Stimulated activated CD4-positive, alpha-beta T cell treated with anti-CD3 and anti-CD28 coated beads, Interleukin-12 subunit alpha, Interleukin-12 subunit beta, amount 100 ng/mL, for 24 hours (primary cell): Measurements from ENCODE around the gene ABCB11.
"Not testable (repeated sequence)": the region's sequence is repeated elsewhere in the genome, so short reads cannot be mapped to it uniquely, and the experiment has no call there.

ENCODE experiments used
- DNase-seq, 2 experiments: peaks; one replicate each; pipeline ENCODE4 v3.0.0-alpha.2; 2020; ENCODE audit warnings: low read depth in 2 of 2

The ABCB11 gene

DNA sequence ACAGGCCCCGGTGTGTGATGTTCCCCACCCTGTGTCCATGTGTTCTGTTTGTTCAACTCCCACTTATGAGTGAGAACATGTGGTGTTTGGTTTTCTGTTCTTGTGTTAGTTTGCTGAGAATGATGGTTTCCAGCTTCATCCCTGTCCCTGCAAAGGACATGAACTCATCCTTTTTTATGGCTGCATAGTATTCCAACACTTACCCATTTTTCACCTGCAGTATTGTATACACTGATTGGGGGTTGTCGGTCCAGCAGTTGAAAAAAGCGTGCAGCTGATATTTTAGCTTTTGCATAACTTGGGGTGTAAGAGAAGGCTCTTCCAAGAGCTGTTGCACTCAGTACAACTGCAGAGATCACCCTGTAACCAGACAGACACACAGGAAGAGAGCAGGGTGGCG is 99.0 kb downstream of the ABCB11 start:
- DNase-seq = not testable (repeated sequence)

GRCh38 chr2:168930242-168930641 is 100.9 kb downstream of the ABCB11 start:
- no peak for DNase-seq

- DNase-seq = no peak
These were observed 102.1 kb downstream of the ABCB11 start for GRCh38 chr2:168929031-168929430.

GRCh38 chr2:168928113-168928831 is 102.9 kb downstream of the ABCB11 start:
- no peak for DNase-seq

- no peak for DNase-seq
These were observed 104.3 kb downstream of the ABCB11 start for GRCh38 chr2:168926621-168927386.

- DNase-seq = no peak
These were observed 110.5 kb downstream of the ABCB11 start for GRCh38 chr2:168920504-168921157.

DNA sequence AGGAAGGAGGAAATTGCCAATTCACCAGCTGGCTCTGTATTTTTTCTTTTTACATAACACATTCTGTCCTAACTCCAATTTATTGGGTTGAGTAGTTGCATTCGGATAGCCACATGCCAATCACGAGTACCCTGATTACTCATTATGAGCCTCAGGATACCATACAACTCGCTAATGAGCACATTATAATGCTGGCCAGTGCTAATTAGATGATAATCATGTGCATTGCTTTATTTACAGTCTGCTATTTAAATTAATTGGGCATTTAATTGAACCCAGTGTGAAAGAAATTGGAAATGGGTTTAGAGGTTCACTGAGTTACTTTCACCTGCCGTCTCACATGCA is 114.8 kb downstream of the ABCB11 start:
- no peak for DNase-seq

DNA sequence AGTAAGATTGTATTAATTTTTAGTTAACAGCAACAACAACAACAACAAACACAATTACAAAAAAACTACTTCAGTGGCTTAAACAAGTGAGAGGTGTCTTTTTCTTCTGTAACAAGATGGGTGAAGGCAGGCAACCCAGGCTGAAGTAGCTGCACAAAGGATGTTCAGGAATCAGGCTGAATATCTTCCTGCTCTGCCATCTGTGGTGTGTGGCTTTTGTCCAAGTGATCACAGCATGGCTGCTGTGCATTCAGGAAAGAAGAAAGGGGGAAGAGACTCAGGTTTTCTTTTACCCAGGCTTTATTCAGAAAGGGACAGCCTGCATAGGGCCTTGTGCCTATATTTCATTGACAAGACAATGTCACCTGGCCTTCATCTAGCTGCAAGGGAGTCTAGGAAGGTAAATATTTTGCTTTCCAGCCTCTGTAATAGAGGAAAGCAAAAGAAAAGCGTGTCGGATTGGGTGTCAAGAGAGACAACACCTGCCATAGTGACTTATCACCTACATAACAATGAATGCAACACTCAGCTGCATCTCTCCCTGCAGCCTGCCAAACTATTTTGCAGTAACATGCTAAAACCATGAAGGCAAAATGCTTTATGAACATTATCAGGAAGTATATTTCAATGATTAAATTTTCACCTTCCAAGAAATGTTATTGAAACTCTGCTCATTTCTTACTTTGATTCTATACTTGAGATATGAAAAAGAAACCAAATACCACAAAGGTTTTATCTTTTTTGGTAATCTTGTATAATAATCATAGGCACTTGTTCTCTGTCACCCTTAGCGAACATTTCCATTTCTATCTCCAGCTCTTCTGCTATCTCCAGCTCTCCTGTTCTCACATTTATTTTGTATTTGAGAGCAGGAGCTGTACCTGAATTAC is 115.4 kb downstream of the ABCB11 start:
- no peak for DNase-seq

DNA sequence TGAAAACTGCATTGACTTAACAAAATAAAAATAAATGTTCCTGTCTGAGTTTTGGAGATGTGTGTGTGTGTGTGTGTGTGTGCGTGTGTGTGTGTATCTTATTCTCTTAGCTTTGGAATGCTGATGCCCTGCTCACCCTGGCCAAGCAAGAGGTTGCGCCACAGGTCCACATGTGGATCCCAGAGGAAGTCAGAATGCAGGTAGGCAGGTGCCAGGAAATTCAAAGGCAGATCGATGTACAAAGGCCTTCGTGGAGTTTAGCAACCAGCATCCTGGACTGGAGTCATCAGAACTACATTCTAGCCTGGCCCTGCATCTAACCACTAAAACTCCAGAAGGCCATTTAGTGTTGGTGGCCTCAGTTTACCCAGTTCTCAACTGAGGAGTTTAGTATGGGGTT is 117.6 kb downstream of the ABCB11 start:
- no peak for DNase-seq

DNA sequence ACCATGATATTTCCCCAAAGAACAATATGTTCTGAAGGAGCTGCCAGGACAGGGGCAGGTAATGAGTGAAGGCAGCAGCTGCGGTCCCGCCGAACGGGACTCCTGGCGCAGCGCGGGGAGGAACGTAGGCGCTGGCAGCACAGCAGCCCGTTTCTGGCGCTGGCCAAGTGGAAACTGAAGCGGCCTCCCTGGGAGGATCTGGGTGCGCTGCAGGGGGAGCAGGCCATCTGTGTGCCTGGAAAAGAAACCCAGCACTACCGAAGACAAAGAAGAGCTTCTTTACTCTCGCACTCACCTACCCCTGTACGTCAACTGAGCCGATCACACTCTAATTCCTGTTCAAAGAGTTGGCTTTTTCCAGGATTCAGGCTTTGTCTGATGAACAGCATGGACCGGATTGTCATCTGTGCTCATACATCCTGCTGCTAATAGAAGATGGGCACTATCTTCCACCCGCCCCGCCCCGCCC is 118.2 kb downstream of the ABCB11 start:
- no peak for DNase-seq

- DNase-seq = no peak
These were observed 118.7 kb downstream of the ABCB11 start for GRCh38 chr2:168912466-168912865.

- DNase-seq = no peak
These were observed 120.8 kb downstream of the ABCB11 start for GRCh38 chr2:168910330-168910729.

DNA sequence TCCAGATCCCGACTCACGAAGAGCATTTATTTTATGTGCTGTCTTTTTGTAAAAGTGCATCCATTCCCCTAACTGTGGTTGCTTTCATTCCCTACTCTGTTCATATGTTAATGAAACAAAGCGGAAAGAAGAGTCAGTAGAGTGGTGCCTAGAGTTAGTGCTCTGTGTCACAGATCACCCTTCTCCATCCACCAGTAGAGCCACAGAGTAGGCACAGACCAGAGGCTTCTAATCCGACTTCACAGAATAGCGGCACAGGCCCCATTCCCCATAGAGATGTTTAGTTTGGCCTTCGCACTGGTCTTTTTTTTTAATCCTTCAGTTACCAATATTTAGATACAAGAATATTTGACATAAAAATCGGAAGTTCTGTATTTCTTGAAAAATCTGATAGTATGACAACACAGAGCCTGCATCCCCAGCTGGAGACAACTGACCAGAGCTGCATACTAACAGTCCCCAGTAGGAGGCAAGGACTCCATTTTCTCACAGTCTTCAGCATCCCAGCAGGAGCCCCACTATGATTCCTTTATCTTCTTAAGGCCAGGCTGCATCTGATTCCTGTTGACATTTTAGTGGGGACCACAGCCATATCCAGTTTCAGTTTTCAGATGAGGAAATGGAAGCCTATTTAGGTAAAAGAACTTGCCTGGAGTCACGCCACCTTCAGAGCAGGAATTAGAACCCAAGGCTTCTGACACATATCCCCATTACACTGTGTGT is 123.0 kb downstream of the ABCB11 start:
- DNase-seq = no peak

- no peak for DNase-seq
These were observed 126.8 kb downstream of the ABCB11 start for GRCh38 chr2:168904358-168904757.

DNA sequence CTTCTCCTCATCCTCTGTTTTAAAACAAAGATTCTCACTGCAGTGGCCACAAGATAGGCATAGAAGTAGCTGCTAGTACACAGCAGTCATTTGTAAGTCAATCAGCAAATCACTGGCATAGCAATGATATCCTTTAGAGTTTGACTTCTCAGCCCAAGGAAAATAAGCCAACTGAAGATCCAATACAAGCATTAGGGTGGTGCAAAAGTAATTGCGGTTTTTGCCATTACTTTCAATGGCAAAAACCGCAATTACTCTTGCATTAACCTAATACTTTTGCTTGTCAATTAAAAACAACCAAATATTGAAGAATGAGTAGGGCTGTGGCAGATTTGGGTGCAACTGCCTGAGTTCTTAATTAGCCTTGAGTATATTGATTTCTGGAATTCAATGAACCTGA is 127.2 kb downstream of the ABCB11 start:
- no peak for DNase-seq

- DNase-seq = no peak
These were observed 130.1 kb downstream of the ABCB11 start, which contains the start of gene G6PC2 for GRCh38 chr2:168901003-168901402. G6PC2 (plus strand) TSS chr2:168901291; CDS start chr2:168901332, 41 bp downstream.

DNA sequence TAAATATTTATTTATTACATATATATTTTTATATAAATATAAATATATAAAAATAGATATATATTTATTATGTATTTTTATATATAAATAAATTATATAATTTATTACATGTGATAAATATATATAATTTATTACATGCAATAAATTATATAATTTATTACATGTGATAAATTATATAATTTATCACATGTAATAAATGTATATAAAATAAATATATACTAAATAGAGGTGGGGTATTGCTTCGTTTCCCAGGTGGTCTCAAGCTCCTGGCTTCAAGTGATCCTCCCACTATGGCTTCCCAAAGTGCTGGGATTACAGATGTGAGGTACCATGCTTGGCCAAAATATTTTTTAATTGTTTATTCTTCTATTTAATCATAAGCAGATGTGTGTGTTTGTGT is 133.7 kb downstream of the ABCB11 start:
- DNase-seq = no peak

GRCh38 chr2:168896783-168897182 is 134.3 kb downstream of the ABCB11 start:
- no peak for DNase-seq

DNA sequence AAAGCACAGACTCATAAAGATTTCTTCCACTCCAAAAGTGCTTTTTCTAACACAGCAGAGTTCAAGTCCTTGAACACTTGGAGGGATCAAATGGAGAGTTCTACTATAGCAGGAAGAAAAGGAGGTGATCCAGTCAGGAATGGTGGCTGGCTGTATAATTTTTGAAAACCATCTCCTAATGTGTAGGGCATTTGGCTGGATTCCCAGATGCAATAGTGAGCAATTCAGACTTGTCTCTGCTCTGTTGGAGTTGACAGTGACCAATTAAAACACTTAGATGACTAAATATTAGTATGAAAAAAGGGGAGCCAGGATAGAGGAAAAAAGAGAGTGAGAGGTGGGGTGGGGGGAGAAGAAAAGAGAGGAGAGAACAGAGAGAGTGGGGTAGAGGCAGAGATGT is 135.4 kb downstream of the ABCB11 start:
- DNase-seq = no peak

DNA sequence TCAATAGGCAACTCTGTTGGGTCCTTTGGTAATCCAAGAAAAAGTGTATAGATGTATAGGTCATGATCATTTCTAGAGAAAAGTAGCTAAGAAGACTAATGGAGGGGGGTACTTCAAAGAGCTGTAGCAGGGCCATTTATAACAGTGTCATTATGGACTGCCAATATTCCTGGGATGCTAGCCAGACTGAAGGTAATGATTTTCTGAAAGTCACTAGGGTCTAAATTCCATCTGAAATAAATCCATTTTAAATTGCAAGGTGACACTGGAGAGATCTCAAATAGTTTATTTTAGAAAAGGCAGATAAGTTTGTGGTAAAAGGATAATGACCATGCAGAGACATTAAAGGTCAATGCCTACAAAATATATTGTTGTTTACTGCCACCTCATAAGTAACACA is 136.4 kb downstream of the ABCB11 start:
- no peak for DNase-seq

GRCh38 chr2:168894101-168894500 is 137.0 kb downstream of the ABCB11 start:
- DNase-seq = no peak
